GM12801 (cell line): ENCODE measurements around the gene RBMX2.

Experiments
- CTCF ChIP-seq: IDR thresholded peaks from one replicate; pipeline ENCODE4 v1.5.1; 2011; ENCODE audit warnings: control low read depth; ENCODE audit not compliant: insufficient read length; ENCODE audit errors: extremely low read depth

RBMX2 gene

GRCh38 chrX:130401415-130402207, at the start of gene RBMX2:
Gene RBMX2 (plus strand): TSS chrX:130401987. CDS start chrX:130402033, 46 bp downstream.
- no peak for TF ChIP-seq CTCF

- no peak for TF ChIP-seq CTCF
These were observed 25.7 kb upstream of the RBMX2 start for GRCh38 chrX:130376077-130376476.

GRCh38 chrX:130378024-130378669, 23.6 kb upstream of the RBMX2 start:
- TF ChIP-seq CTCF, result no peak

- TF ChIP-seq CTCF, result no peak
These were observed 16.3 kb upstream of the RBMX2 start, which contains the start of gene GPR119 for GRCh38 chrX:130385520-130385919. Gene GPR119 (minus strand): TSS chrX:130385674. CDS start chrX:130385447, 227 bp downstream.

GRCh38 chrX:130386408-130386808, 15.4 kb upstream of the RBMX2 start:
- no peak for TF ChIP-seq CTCF

GRCh38 chrX:130393451-130394074, 8.2 kb upstream of the RBMX2 start:
- TF ChIP-seq CTCF, result no peak

GRCh38 chrX:130395341-130395740, 6.4 kb upstream of the RBMX2 start:
- TF ChIP-seq CTCF, result no peak
